HEK293 (cell line): ENCODE results near the gene IFI27L1.

ENCODE experiments used
- CTCF ChIA-PET: fragments of 350-600 bp; formaldehyde crosslinking; extraction: SDS; loops from one replicate; lab custom pipeline; 2021; ENCODE audit warnings: antibody characterized with exemption; lab: Yijun Ruan, JAX
- POLR2A ChIA-PET: fragments of 300-600 bp; formaldehyde crosslinking; extraction: SDS; loops from one replicate; lab custom pipeline; 2020; ENCODE audit warnings: antibody characterized with exemption, inconsistent platforms; lab: Yijun Ruan, JAX
- H3K27ac ChIP-seq: fragments of 200-500 bp; sonication (Bioruptor generic); 2 replicates; pipeline ENCODE4 v1.5.1; 2014; ENCODE audit warnings: low read depth, low read length, control low read depth, inconsistent platforms; ENCODE audit errors: extremely low read depth
- H3K36me3 ChIP-seq, 2 experiments: fragments of 200-500 bp in 1 of 2; sonication (Bioruptor generic) in 1 of 2; 1 replicate in 1 of 2; 2 replicates in 1 of 2; pipeline ENCODE4 v1.5.1; 2014 to 2017; ENCODE audit warnings: inconsistent platforms in 2 of 2, low read length in 2 of 2; ENCODE audit not compliant: control insufficient read depth in 2 of 2, insufficient read depth in 1 of 2
- H3K4me1 ChIP-seq: fragments of 200-500 bp; sonication (Bioruptor generic); 2 replicates; pipeline ENCODE4 v1.5.1; 2014; ENCODE audit warnings: mild to moderate bottlenecking, low read length, inconsistent platforms; ENCODE audit not compliant: control insufficient read depth, insufficient read depth
- H3K4me3 ChIP-seq: 2 replicates; pipeline ENCODE4 v1.5.1; 2011; ENCODE audit warnings: low read depth, mild to moderate bottlenecking, control low read depth, low read length, moderate library complexity
- H3K9me3 ChIP-seq: fragments of 200-500 bp; sonication (Bioruptor generic); 2 replicates; pipeline ENCODE4 v1.5.1; 2014; ENCODE audit warnings: low read depth, low read length, inconsistent platforms; ENCODE audit not compliant: control insufficient read depth, insufficient read depth
- EGR2 ChIP-seq: fragments of 450-650 bp; formaldehyde crosslinking; IDR thresholded peaks from 2 replicates; pipeline ENCODE4 v1.5.1; 2016; ENCODE audit warnings: low read depth, missing biosample characterization, missing genetic modification characterization
- FEZF1 ChIP-seq: fragments of 450-650 bp; formaldehyde crosslinking; IDR thresholded peaks from 2 replicates; pipeline ENCODE4 v1.5.1; 2016; ENCODE audit warnings: missing biosample characterization, missing genetic modification characterization
- GLIS1 ChIP-seq: fragments of 450-650 bp; formaldehyde crosslinking; IDR thresholded peaks from 2 replicates; pipeline ENCODE4 v1.5.1; 2016; ENCODE audit warnings: missing biosample characterization, missing genetic modification characterization
- PATZ1 ChIP-seq: fragments of 450-650 bp; formaldehyde crosslinking; IDR thresholded peaks from 2 replicates; pipeline ENCODE4 v1.5.1; 2016; ENCODE audit warnings: missing biosample characterization, missing genetic modification characterization
- PRDM10 ChIP-seq: fragments of 450-650 bp; formaldehyde crosslinking; IDR thresholded peaks from 2 replicates; pipeline ENCODE4 v1.5.1; 2016; ENCODE audit warnings: missing biosample characterization, missing genetic modification characterization
- RBAK ChIP-seq: fragments of 450-650 bp; formaldehyde crosslinking; IDR thresholded peaks from 2 replicates; pipeline ENCODE4 v1.5.1; 2016; ENCODE audit warnings: missing biosample characterization, missing genetic modification characterization
- ZBTB10 ChIP-seq: fragments of 450-650 bp; formaldehyde crosslinking; IDR thresholded peaks from 2 replicates; pipeline ENCODE4 v1.5.1; 2016; ENCODE audit warnings: missing biosample characterization, missing genetic modification characterization
- ZBTB26 ChIP-seq: fragments of 450-650 bp; formaldehyde crosslinking; optimal IDR thresholded peaks from 2 replicates; pipeline ENCODE3; 2016; ENCODE audit warnings: missing biosample characterization, mild to moderate bottlenecking, missing genetic modification characterization
- ZBTB6 ChIP-seq: fragments of 450-650 bp; formaldehyde crosslinking; IDR thresholded peaks from 2 replicates; pipeline ENCODE4 v1.5.1; 2017; ENCODE audit warnings: missing biosample characterization, missing genetic modification characterization
- ZFHX2 ChIP-seq: fragments of 450-650 bp; formaldehyde crosslinking; conservative IDR thresholded peaks from 2 replicates; pipeline ENCODE4 v1.5.1; 2016; ENCODE audit warnings: missing biosample characterization, missing genetic modification characterization
- ZNF23 ChIP-seq: fragments of 450-650 bp; formaldehyde crosslinking; IDR thresholded peaks from 2 replicates; pipeline ENCODE4 v1.5.1; 2016; ENCODE audit warnings: missing biosample characterization, missing genetic modification characterization, borderline replicate concordance
- ZNF24 ChIP-seq: fragments of 450-650 bp; formaldehyde crosslinking; IDR thresholded peaks from 2 replicates; pipeline ENCODE4 v1.5.1; 2016; ENCODE audit warnings: missing biosample characterization, missing genetic modification characterization
- ZNF248 ChIP-seq: fragments of 450-650 bp; formaldehyde crosslinking; IDR thresholded peaks from 2 replicates; pipeline ENCODE4 v1.5.1; 2017; ENCODE audit warnings: missing biosample characterization, missing genetic modification characterization
- ZNF311 ChIP-seq: fragments of 450-650 bp; formaldehyde crosslinking; IDR thresholded peaks from 2 replicates; pipeline ENCODE4 v1.5.1; 2017; ENCODE audit warnings: missing biosample characterization, missing genetic modification characterization, borderline replicate concordance
- ZNF362 ChIP-seq: fragments of 450-650 bp; formaldehyde crosslinking; IDR thresholded peaks from 2 replicates; pipeline ENCODE4 v1.5.1; 2016; ENCODE audit warnings: missing biosample characterization, missing genetic modification characterization
- ZNF416 ChIP-seq: fragments of 450-650 bp; formaldehyde crosslinking; IDR thresholded peaks from 2 replicates; pipeline ENCODE4 v1.5.1; 2016; ENCODE audit warnings: missing biosample characterization, missing genetic modification characterization
- ZNF473 ChIP-seq: fragments of 450-650 bp; formaldehyde crosslinking; IDR thresholded peaks from 2 replicates; pipeline ENCODE4 v1.5.1; 2017; ENCODE audit warnings: missing biosample characterization, missing genetic modification characterization
- ZNF48 ChIP-seq: fragments of 450-650 bp; formaldehyde crosslinking; IDR thresholded peaks from 2 replicates; pipeline ENCODE4 v1.5.1; 2016; ENCODE audit warnings: missing biosample characterization, missing genetic modification characterization
- ZNF513 ChIP-seq: fragments of 450-650 bp; IDR thresholded peaks from 2 replicates; pipeline ENCODE4 v1.5.1; 2018; ENCODE audit warnings: missing biosample characterization, missing genetic modification characterization
- ZNF558 ChIP-seq: fragments of 450-650 bp; formaldehyde crosslinking; IDR thresholded peaks from 2 replicates; pipeline ENCODE4 v1.5.1; 2016; ENCODE audit warnings: missing biosample characterization, missing genetic modification characterization
- ZNF624 ChIP-seq: fragments of 450-650 bp; formaldehyde crosslinking; IDR thresholded peaks from 2 replicates; pipeline ENCODE4 v1.5.1; 2017; ENCODE audit warnings: missing biosample characterization, missing genetic modification characterization

The IFI27L1 gene

GRCh38 chr14:94115058-94115591 lies 34.0 kb downstream of the IFI27L1 start:
- Histone ChIP-seq H3K9me3 (no peaks in the 10 kb centered on the region), H3K4me1 (peaks cover 3% of the 10 kb centered on the region; the same call in 1 of the 2 replicates), H3K27ac (no peak overlapping the region), H3K4me3 (no peak overlapping the region)
- POLR2A ChIA-PET, result no interaction called here
- no peak for TF ChIP-seq FEZF1 (tag by site-specific recombination)
- peak; percentile 61 for TF ChIP-seq GLIS1 (tag by site-specific recombination)
- 0 out of 2 replicates have a peak, but pooled peaks have one; percentile 8 for TF ChIP-seq ZFHX2
- TF ChIP-seq ZBTB26 (tag by site-specific recombination), result no peak
- no peak for TF ChIP-seq ZNF24 (tag by site-specific recombination)
- TF ChIP-seq, all 188 proteins: peak for 2
- CTCF ChIA-PET, result interaction anchor here (0.9 to 1.4 kb wide), 2 partner anchors 14 to 17 kb away, joined by 3 to 7 read pairs; partner anchors contain the start of gene IFI27L2
- no peaks in the 10 kb centered on the region for H3K36me3 ChIP-seq

- CTCF ChIA-PET, result interaction anchor here (1.4 kb wide), 1 partner anchor 17 kb away, joined by 7 read pairs; no protein-coding TSS in a partner anchor
- TF ChIP-seq PATZ1 (tag by site-specific recombination), result no peak
- TF ChIP-seq ZNF624 (tag by site-specific recombination), result no peak
- TF ChIP-seq ZNF362 (tag by site-specific recombination), result no peak
- TF ChIP-seq ZNF473, result no peak
- no peak for TF ChIP-seq ZNF513 (tag by site-specific recombination)
- TF ChIP-seq ZNF416 (tag by site-specific recombination), result no peak
- no peak for TF ChIP-seq RBAK (tag by site-specific recombination)
- TF ChIP-seq ZNF558 (tag by site-specific recombination), result no peak
- no peak for TF ChIP-seq GLIS1 (tag by site-specific recombination)
- TF ChIP-seq PRDM10 (tag by site-specific recombination), result no peak
- TF ChIP-seq ZBTB10 (tag by site-specific recombination), result no peak
- TF ChIP-seq ZNF23 (tag by site-specific recombination), result no peak
- TF ChIP-seq ZNF311, result no peak
- TF ChIP-seq ZBTB6 (tag by site-specific recombination), result no peak
- TF ChIP-seq ZNF248 (tag by site-specific recombination), result no peak
- no peak for TF ChIP-seq ZNF48 (tag by site-specific recombination)
- no peak for TF ChIP-seq EGR2
Measured at GRCh38 chr14:94115631-94116030, 34.5 kb downstream of the IFI27L1 start.

More at GRCh38 chr14:94115631-94116030, 34.5 kb downstream of the IFI27L1 start:
- Histone ChIP-seq H3K36me3 (no peaks in the 10 kb centered on the region), H3K4me1 (peaks cover 3% of the 10 kb centered on the region; the same call in 1 of the 2 replicates), H3K27ac (no peak overlapping the region), H3K4me3 (no peak overlapping the region), H3K9me3 (no peaks in the 10 kb centered on the region)
- POLR2A ChIA-PET, result no interaction called here
